HG03159 (cell line): ENCODE measurements around the gene TSACC.
"Not testable (repeated sequence)": the region's sequence is repeated elsewhere in the genome, so short reads cannot be mapped to it uniquely, and the experiment has no call there.

Experiments used
- ATAC-seq: cut with Tn5 transposase; IDR thresholded peaks from one replicate; pipeline ENCODE4 v1.9.1; 2021; ENCODE audit warnings: mild to moderate bottlenecking, moderate library complexity; ENCODE audit not compliant: unreplicated experiment

TSACC gene

DNA sequence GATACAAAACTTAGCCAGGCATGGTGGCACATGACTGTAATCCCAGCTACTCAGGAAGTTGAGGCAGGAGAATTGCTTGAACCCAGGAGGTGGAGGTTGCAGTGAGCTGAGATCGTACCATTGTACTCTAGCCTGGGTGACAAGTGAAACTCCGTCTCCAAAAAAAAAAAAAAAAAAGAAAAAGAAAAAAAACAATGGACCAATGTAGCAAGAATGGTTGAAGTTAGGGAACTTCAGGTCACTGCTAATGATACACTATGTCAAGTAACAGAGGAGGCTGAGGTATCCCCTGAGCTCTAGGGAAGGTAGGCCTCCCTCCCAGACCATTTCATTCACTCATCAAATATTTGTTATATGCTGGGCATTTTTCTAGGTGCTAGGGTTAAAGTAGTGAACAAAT, 7.7 kb downstream of the TSACC start:
- not testable (repeated sequence) for ATAC-seq

DNA sequence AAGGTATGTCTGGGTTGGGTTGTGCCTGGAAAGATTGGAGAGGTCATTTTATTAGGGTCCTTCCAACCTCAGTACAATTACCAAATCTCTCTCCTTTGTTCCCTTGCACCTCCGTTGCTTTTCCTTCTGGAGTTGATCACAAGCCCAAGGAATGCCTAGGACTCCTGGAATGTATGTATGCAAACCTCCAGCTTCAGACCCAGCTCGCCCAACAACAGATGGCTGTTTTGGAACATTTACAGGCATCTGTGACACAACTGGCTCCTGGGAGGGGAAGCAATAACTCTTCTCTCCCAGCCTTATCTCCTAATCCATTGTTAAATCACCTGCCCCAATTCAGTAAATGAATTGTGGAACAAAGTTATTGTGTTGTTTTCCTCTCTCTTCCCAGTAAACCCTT, 8.3 kb downstream of the TSACC start:
- no peak for ATAC-seq

DNA sequence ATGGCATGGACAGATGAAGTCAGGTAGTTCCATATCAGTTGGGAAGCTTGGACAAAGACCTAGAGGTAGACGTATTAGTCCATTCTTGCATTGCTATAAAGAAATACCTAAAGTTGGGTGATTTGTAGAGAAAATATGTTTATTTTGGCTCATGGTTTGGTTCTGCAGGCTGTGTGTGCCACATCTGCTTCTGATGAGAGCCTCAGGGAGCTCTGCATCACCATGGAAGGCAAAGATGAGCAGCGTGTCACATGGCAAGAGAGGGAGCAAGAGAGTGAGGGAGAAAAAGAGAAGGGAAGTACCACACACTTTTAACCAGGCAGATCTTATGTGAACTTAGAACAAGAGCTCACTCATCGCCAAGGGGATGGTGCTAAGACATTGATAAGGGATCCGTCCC, 9.0 kb downstream of the TSACC start:
- no peak for ATAC-seq

DNA sequence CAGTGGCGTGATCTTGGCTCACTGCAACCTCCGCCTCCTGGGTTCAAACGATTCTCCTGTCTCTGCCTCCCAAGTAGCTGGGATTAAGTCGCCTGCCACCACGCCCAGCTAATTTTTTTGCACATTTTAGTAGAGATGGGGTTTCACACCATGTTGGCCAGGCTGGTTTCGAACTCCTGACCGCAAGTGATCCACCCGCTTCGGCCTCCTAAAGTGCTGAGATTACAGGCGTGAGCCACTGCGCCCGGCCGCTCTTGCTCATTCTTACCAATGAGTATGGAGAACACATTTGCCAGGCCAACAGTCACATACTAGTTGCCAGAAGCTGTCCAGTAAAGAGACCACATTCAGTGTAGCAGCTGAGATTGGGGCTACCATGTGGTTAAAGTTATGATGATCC, 14.2 kb downstream of the TSACC start:
- ATAC-seq, result not testable (repeated sequence)

GRCh38 chr1:156356262-156356874, 18.0 kb downstream of the TSACC start:
- ATAC-seq, result no peak

GRCh38 chr1:156356875-156357534, 18.7 kb downstream of the TSACC start:
- ATAC-seq, result peak; percentile 52

DNA sequence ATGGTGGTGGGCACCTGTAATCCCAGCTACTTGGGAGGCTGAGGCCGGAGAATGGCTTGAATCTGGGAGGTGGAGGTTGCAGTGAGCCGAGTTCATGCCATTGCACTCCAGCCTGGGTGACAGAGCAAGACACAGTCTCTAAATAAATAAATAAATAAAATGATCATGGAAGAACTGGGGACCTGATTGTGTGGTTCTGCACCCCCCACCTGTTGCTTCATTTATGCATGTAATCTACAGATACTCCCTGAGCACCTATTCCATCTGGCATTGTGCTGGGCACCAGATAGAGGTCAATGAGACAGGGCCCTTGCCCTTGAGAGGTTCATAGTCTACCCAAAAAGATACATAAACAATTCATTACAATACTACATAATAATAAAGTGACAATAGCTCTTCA, 19.7 kb downstream of the TSACC start:
- ATAC-seq, result no peak

DNA sequence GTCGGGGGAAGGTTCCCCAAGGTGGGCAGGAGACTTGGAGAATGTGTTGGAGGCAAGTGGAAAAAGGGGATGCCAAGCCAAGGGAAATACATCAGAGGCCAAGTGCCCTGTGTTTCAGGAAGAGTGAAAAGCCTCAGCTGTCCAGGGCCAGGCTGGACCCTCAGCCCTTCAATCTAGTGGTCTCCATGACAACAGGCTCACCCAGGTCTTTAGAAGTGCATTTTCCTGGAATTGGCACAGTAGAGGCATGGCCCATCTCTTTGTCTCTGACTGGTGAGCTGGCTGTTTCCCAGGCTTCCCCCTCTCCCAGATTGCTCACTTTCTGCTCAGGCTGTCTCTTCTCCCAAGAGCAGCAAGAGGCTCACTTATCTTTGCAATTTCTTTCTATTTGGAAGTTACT, 20.3 kb downstream of the TSACC start:
- no peak for ATAC-seq

DNA sequence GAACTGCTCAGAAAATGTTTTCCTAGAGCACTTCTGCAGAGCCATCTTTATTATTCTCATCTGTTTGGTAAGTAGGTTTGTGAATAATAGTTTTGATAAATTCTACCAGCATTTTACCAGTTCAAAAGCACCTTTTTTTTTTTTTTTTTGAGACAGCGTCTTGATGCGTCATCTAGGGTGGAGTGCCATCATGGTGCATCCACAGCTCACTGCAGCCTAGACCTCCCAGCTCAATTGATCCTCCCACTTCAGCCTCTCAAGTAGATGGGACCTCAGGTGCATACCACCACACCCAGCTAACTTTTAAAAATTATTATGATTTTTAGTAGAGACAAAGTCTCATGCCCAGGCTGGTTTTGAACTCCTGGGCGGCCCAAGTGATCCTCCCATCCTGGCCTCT, 20.9 kb downstream of the TSACC start:
- no peak for ATAC-seq

DNA sequence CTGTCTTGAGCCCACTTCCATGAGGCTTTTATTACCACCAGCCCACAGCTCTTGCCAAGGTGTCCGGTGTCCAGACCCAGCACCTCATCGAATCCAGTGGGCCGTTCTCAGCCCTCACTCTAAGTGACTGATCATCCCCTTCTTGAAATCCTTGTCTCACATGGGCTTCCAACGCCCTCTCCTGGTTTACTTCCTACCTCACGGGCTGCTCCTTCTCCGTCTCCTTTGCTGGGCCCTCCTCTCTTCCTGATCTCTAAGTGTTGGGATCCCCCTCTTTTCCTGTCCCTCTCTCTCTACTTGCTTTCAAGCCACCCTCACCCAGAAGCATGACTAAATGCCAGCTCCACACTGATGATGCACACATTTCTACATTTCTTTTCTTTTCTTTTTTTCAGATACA, 21.6 kb downstream of the TSACC start:
- no peak for ATAC-seq

DNA sequence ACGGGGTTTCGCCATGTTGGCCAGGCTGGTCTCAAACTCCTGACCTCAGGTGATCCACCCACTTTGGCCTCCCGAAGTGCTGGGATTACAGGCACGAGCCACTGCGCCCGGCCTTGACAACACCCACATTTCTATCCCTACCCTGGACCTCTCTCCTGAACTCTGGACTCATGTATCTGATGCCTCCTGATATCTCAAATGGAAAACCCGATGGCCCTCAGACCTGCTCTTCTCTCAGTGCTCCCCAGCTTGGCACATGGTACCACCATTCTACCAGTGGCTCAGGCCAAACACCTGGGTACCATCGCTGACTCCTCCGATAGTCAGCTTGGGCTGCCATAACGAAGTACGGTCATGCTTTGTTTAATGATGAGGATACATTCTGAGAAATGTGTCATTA, 22.2 kb downstream of the TSACC start:
- no peak for ATAC-seq

DNA sequence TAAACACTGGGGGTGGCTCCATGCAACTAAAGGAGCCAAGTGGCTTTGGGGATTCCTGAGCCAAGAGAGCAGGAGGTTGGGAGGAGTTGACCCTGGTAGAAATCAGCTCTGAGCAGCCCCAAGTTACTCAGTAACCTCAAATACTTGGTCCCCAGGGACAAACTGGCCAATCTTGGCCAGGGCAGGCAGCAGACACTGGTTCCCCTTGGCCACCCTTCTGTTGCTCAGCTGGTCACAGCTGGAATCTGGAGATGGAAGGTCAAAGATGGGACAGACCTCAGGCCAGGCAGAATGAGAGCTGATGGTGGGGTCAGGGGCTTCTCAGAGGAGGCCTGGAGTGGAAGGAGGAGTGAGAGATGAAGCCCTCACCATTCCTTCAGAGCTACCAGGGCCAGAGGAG, 27.4 kb downstream of the TSACC start:
- no peak for ATAC-seq

- ATAC-seq, result no peak
Observed at GRCh38 chr1:156366378-156367166, 28.2 kb downstream of the TSACC start.

DNA sequence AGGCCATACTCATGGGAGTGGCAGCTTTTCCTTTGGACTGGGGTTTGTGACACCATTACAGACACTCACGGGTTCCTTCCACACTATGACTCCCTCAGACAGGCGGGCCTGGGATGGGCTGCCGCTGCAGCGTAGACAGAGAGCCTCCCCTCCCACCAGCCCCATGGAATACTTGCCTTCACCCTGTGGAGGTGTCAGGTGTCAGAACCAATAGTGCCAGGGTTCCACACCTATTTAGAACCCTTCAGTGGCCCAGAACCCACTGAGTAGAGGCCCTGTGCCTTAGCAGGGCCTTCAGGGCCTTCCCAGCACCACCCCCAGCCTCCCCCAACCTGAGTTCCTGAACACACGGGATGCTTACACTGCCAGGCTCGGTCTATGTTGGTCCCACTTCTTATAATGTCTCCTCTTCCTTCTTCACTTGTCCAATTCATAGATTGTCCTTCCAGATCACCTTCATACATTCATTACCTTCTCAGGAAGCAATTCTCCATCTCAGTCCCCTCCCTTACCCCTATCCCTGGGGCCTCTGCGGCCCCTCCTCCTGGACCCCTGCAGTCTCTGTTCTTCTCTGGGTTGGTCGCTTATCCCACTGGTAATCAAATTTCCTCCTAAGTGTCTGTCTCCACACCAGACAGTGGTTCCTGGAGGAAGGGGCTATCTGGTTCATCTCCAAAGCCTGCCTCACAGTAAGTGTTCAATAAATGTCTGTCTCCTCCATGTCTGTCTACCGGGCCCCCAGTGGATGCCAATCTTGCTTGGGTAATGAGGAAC, 29.2 kb downstream of the TSACC start:
- ATAC-seq, result no peak

DNA sequence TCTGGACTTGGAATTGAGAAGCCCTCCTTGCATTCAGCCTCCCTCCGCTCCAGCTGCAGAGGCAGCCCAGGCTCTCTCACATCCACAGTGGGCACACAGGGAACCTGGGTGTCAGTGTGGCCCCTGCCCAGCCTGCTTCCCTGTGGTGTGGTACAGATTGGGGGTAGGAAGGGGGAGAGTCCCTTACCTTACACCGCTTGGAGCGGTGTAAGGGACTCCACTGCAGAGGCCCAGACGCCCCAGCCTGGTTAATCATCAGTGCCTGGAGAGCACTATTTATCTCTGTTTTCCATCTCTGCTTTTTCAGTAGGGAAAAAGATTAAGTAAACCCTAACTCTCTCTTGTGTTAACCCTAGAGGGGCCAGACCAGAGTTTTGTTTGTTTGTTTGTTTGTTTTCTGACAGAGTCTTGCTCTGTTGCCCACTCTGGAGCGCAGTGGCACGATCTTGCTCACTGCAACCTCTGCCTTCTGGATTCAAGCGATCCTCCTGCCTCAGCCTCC, 29.9 kb downstream of the TSACC start:
- ATAC-seq, result no peak

DNA sequence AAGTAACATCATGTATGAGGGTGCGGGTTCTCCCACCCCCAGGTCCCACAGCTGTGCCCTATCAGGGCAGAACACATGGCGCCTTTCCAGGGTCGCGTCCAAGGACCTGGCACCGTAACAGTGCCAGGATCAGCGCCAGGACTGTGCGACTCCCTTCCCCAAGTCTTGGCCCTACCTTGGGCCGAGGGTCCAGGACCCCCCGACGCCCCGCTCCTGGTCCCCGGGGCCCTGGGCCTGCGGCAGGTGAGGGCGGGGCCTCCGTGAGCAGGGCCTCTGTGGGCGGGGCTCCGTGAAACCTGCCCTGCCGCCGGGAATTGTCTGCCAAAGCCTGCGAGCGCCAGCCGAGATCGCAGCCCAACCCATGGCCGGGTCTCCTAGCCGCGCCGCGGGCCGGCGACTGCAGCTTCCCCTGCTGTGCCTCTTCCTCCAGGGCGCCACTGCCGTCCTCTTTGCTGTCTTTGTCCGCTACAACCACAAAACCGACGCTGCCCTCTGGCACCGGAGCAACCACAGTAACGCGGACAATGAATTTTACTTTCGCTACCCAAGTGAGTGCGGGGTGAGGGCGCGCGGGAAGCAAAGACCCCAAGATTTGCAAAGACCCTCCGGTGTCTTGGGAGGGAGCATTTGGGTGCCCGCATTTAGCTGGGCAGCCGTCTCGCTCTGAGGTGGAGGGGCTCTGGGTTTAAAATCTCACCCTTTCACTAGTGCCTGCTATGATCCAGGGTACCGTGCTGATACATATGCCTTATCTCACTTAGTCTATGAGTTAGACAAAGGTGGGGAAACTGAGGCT, 30.8 kb downstream of the TSACC start, which contains the start of gene RHBG:
Gene RHBG (plus strand): TSS at position 323 of the 796 bp plus-strand sequence. CDS start 39 bp downstream, at position 362.
- ATAC-seq, result no peak

GRCh38 chr1:156369685-156370286, 31.5 kb downstream of the TSACC start:
- not testable (repeated sequence) for ATAC-seq

- ATAC-seq, result no peak
Observed at GRCh38 chr1:156371553-156372264, 33.4 kb downstream of the TSACC start.

DNA sequence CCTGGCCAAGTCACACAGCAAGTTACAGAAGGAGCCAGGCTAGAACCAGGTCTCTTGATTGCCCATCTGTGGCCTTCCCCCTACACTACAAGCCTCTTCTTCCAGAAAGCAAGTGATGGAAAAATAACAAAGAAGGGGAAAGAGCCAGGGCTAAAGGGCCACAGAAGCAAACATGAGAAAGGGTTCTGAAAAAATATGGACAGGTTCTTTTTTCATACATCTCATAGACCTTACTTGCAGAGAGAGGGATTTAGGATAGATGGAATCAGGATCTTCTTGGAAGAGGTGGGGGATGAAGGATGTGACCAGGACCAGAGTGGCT, 33.9 kb downstream of the TSACC start:
- no peak for ATAC-seq
